ENCODE measurements around the gene ZNF529. TPM values are rescaled to one million over a fixed set of nuclear protein-coding genes. Genes with fewer than 3 reads are reported as not detected.

The ZNF529 gene
- total RNA-seq, 4 donors from 2014 or later: 4.2 to 14.0 (median 5.8) TPM

DNA sequence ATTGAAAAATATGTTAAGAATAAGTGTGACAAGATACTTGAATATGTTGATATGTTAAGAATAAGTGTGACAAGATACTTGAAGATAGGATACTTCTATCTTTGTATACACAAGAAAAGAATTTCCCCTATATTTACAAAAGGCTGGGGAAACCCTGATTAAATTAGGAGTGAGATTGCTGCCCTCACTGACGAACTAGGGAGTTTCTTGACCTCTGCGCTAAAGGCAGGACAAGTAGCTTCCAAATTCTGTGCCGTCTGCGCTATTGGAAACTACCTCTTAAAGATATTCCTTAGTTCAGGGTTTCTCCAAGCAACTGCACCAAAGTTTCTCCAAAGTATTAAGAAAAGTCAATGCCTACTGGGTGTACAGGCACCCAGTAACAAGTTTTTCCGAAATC lies 45.8 kb downstream of the ZNF529 start:
- H3K4me3 ChIP-seq: peak overlapping the region; percentile 58 to 83 (median 64)
- no peak for DNase-seq
- no peak for TF ChIP-seq POLR2A (IDR thresholded peaks at IDR 0.05)
- TF ChIP-seq, protein P1, sequence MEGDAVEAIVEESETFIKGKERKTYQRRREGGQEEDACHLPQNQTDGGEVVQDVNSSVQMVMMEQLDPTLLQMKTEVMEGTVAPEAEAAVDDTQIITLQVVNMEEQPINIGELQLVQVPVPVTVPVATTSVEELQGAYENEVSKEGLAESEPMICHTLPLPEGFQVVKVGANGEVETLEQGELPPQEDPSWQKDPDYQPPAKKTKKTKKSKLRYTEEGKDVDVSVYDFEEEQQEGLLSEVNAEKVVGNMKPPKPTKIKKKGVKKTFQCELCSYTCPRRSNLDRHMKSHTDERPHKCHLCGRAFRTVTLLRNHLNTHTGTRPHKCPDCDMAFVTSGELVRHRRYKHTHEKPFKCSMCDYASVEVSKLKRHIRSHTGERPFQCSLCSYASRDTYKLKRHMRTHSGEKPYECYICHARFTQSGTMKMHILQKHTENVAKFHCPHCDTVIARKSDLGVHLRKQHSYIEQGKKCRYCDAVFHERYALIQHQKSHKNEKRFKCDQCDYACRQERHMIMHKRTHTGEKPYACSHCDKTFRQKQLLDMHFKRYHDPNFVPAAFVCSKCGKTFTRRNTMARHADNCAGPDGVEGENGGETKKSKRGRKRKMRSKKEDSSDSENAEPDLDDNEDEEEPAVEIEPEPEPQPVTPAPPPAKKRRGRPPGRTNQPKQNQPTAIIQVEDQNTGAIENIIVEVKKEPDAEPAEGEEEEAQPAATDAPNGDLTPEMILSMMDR (IDR thresholded peaks at IDR 0.05): no peak
- peaks cover 0 to 41% (median 0%) of the 10 kb centered on the region in 4 donors for H3K9me3 ChIP-seq
- no peaks in the 10 kb centered on the region for H3K27me3 ChIP-seq
- H3K36me3 ChIP-seq: peaks cover 0 to 30% (median 0%) of the 10 kb centered on the region in 3 donors
- H3K27ac ChIP-seq: no peak overlapping the region
- H3K4me1 ChIP-seq: peaks cover 0 to 14% (median 0%) of the 10 kb centered on the region in 4 donors

DNA sequence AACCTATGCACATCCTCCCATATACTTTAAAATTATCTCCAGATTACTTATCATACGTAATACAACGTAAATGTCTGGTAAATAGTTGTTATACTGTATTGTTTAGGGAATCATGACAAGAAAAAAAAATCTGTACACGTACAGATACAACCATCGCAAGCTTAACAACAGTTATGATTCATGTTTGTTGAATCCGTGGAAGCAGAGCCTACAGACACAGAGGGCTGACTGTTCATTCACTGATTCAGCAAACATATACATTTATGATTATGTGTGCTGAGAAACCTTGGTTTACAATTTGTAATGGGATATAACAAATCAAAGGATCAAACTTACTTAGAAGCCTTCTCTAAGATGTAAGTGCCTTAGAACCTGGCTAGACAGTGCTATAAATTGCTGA lies 46.5 kb downstream of the ZNF529 start:
- peaks cover 0 to 14% (median 0%) of the 10 kb centered on the region in 4 donors for H3K4me1 ChIP-seq
- no peak for DNase-seq
- no peak overlapping the region for H3K4me3 ChIP-seq
- peaks cover 0 to 38% (median 0%) of the 10 kb centered on the region in 3 donors for H3K36me3 ChIP-seq
- no peak overlapping the region for H3K27ac ChIP-seq
- H3K9me3 ChIP-seq: peaks cover 0 to 44% (median 0%) of the 10 kb centered on the region in 4 donors
- no peaks in the 10 kb centered on the region for H3K27me3 ChIP-seq
- TF ChIP-seq, protein P1 (IDR thresholded peaks at IDR 0.05): no peak
- TF ChIP-seq POLR2A (IDR thresholded peaks at IDR 0.05): no peak

DNA sequence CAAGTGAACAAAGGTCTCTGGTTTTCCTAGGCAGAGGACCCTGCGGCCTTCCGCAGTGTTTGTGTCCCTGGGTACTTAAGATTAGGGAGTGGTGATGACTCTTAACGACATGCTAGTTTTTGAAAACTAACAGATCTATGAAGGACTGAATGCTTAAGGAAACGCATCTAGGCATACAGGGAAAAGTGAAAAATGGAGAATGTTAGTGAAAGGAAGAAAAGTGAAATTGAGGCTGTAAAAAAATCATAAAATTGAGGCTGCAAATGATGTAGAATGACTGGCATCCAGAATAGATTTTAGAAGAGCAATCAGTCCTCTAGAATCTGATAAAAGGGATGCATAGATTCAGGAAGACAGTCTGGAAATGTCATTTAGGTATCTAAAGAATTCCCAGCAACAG lies 48.5 kb downstream of the ZNF529 start:
- Histone ChIP-seq H3K4me3 (no peak overlapping the region), H3K36me3 (peaks cover 0 to 58% (median 0%) of the 10 kb centered on the region in 3 donors), H3K27ac (no peak overlapping the region), H3K4me1 (peaks cover 0 to 14% (median 0%) of the 10 kb centered on the region in 4 donors), H3K27me3 (no peaks in the 10 kb centered on the region), H3K9me3 (peaks cover 0 to 61% (median 0%) of the 10 kb centered on the region in 4 donors)
- no peak for DNase-seq
- TF ChIP-seq, protein P1 (IDR thresholded peaks at IDR 0.05): no peak

DNA sequence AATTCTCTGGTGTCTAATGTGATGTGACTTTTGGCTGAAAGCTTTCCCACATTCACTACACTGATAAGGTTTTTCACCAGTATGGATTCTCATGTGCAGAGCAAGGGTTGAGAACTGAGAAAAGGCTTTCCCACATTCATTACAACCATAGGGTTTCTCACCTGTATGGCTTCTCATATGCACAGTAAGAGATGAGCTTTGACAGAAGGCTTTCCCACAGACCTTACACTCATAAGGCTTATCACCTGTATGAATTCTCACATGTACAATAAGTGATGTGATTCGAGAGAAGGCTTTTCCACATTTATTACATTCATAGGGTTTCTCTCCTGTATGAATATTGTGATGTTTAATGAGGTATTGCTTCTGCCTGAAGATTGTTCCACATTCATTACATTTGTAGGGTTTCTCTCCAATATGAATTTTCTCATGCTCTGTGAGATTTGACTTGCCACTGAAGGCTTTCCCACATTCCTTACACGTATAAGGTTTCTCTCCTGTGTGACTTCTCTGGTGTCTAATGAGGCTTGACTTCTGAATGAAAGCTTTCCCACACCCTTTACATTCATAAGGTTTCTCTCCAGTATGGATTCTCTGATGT lies 59.0 kb downstream of the ZNF529 start:
- no peak for DNase-seq
- Histone ChIP-seq H3K27ac (no peak overlapping the region), H3K36me3 (peaks cover 6 to 56% (median 8%) of the 10 kb centered on the region in 3 donors), H3K27me3 (no peaks in the 10 kb centered on the region), H3K4me1 (no peaks in the 10 kb centered on the region), H3K4me3 (no peak overlapping the region), H3K9me3 (peaks cover 4 to 98% (median 25%) of the 10 kb centered on the region in 4 donors)
- TF ChIP-seq, protein P1 (IDR thresholded peaks at IDR 0.05): no peak
- TF ChIP-seq POLR2A (IDR thresholded peaks at IDR 0.05): no peak

DNA sequence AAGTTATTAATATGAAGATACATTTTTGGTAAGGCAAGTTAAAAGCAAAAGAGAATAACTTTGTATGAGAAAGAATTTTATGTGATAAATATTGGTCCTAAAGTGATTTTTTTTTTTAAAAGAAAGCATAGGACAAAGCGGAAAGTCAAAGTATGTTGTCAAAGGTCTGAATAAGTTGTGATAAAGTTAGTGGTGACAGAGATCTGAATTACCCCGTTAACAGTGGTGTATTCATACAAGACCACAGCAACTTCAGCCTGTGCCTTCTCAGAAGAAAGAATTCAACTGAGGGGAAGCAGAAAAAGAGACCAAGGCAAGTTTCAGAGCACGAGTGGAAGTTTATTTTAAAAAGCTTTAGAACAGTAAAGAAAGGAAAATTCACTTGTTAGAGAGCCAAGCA lies 64.8 kb downstream of the ZNF529 start:
- H3K36me3 ChIP-seq: no peaks in the 10 kb centered on the region
- no peak overlapping the region for H3K27ac ChIP-seq
- no peak for DNase-seq
- peaks cover 0 to 76% (median 2%) of the 10 kb centered on the region in 4 donors for H3K9me3 ChIP-seq
- TF ChIP-seq, protein P1 (IDR thresholded peaks at IDR 0.05): no peak
- no peak for TF ChIP-seq POLR2A (IDR thresholded peaks at IDR 0.05)
- H3K4me1 ChIP-seq: no peaks in the 10 kb centered on the region
- H3K4me3 ChIP-seq: no peak overlapping the region
- no peaks in the 10 kb centered on the region for H3K27me3 ChIP-seq
